GM13977 (cell line): ENCODE results near the gene PALLD.

ENCODE experiments used
- DNase-seq: peaks from one replicate; pipeline ENCODE4 v3.0.0; 2012; ENCODE audit warnings: low spot score
- CTCF ChIP-seq: IDR thresholded peaks from 2 replicates; pipeline ENCODE4 v1.5.1; 2012; ENCODE audit warnings: mild to moderate bottlenecking, control low read depth; ENCODE audit not compliant: insufficient read depth; ENCODE audit errors: extremely low read depth, missing control alignments
- in situ Hi-C: fragments of 300-500 bp; cut with MboI; formaldehyde crosslinking; loops from one replicate; pipeline ENCODE4 v1.12.0; 2022; ENCODE audit warnings: low sequenced_read_pairs, low pct_unique_long_range_greater_than_20kb, mixed read lengths, inconsistent platforms; ENCODE audit not compliant: unreplicated experiment

Gene PALLD

GRCh38 chr4:168811786-168812651, 315.2 kb downstream of the PALLD start:
- in situ Hi-C loops = no loop called here
- TF ChIP-seq CTCF = no peak
- DNase-seq = no peak

GRCh38 chr4:168812806-168813205, 316.0 kb downstream of the PALLD start:
- in situ Hi-C loops = no loop called here
- TF ChIP-seq CTCF = no peak
- no peak for DNase-seq

- in situ Hi-C loops = no loop called here
- DNase-seq = no peak
- TF ChIP-seq CTCF = no peak
These were observed 317.0 kb downstream of the PALLD start for GRCh38 chr4:168813890-168814289.

- in situ Hi-C loops = no loop called here
- DNase-seq = no peak
- no peak for TF ChIP-seq CTCF
These were observed 318.8 kb downstream of the PALLD start for GRCh38 chr4:168815379-168816345.

- in situ Hi-C loops = no loop called here
- no peak for DNase-seq
- no peak for TF ChIP-seq CTCF
These were observed 320.5 kb downstream of the PALLD start for GRCh38 chr4:168817370-168817769.

GRCh38 chr4:168822481-168822880, 325.6 kb downstream of the PALLD start:
- TF ChIP-seq CTCF = no peak
- DNase-seq = no peak
- in situ Hi-C loops = no loop called here
